ENCODE results near the gene STAMBP.
"Not testable (repeated sequence)": the region's sequence is repeated elsewhere in the genome, so short reads cannot be mapped to it uniquely, and the experiment has no call there.

The STAMBP gene

GRCh38 chr2:73887596-73888353 is 59.0 kb downstream of the STAMBP start:
- not testable (repeated sequence) for DNase-seq (ENCODE audit: low read depth)

DNA sequence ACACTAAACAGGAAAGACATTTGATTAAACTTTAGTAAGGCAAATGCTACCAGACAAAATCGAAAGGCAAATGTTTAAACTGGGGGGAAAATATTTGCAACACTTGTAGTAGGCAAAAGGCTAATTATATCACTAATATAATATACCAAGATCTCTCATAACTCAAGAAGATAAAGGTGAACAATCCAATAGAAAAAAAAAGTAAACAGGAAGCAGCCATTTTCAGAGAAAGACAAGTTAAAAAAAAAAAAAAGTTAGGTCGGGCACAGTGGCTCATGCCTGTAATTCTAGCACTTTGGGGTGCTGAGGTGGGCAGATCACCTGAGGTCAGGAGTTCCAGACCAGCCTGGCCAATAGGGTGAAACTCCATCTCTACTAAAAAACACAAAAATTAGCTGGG is 59.6 kb downstream of the STAMBP start:
- DNase-seq (ENCODE audit: low read depth) = no peak

DNA sequence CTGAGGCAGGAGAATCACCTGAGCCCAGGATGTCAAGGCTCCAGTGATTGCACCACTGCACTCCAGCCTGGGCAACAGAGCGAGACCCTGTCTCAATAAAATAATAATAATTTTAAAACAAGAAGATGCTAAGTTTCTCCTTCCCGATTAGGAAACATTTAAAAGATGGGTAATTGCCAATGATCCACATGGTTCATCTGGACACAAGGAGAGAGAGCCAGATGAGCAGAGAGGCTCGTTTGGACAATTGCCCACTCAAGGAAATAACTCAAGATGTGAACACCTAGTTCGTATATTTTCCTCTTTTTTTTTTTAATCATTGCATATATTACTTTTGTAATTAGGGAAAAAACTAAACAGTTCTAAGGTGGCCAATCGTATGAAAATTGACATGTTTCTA is 60.4 kb downstream of the STAMBP start:
- DNase-seq (ENCODE audit: low read depth) = no peak

DNA sequence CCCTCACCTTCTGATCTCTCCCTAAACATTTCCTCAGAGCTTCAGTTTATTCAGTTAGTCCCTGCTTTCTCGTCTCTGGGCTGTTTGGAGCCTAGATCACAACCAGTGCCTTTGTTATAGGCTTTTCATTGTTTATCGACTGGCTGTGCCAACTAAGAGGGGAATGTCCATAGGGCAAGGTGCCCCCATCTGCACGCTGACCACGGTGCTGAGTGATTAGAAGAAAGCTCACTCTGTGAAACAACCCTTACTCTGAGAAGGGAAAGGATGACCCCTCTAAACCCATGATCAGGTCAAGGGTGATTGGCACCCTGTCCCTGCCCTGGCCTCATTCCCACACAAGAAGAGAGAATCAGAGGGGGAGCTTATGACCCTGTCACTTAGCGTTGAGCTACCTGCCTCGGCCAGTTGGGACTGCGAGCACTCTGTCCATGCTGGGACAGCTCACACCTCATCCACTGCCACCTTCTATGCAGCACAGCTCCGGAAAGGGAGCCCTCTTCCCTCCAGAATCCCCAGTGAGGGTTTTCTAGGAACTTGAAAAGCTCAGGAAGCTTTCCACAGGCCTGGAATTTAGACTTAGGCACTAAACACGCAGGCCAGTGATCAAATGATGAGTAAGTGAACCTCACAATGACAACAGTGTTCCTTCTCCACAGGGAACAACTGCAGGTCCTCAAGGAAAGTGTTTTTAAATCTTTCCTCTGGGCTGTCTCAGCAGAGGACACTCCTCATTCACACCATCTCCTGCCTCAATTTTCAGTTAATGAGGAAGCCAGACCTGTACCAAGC is 61.7 kb downstream of the STAMBP start:
- DNase-seq (ENCODE audit: low read depth) = no peak

DNA sequence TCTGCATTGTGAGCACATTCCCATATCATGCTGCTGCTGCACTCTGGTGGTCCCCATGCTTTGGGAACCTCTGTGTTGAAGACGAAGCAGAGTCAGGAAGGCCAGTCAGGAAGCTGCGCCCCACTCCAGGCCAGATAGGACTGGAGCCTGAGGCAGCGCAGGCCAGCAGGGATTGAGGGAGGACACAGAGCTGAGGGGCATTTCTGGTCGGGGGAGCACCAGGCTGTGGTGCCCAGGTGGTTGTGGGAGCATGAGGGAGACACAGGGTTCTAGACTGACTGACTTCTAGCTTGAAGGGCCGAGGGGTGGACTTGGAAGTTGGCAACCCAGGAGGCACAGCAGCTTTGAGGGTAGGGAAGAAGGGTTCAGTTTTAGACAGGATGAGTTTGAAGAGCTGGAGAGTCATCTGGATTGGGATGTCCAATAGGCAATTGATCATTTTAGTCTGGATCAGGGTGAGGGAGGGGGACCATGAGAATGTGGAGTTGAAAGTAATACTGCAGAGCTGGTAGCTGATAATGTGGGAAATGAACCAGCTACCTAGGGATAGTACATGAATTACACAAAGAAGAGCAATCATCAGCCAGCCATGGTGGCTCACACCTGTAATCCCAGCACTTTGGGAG is 62.6 kb downstream of the STAMBP start:
- no peak for DNase-seq (ENCODE audit: low read depth)

DNA sequence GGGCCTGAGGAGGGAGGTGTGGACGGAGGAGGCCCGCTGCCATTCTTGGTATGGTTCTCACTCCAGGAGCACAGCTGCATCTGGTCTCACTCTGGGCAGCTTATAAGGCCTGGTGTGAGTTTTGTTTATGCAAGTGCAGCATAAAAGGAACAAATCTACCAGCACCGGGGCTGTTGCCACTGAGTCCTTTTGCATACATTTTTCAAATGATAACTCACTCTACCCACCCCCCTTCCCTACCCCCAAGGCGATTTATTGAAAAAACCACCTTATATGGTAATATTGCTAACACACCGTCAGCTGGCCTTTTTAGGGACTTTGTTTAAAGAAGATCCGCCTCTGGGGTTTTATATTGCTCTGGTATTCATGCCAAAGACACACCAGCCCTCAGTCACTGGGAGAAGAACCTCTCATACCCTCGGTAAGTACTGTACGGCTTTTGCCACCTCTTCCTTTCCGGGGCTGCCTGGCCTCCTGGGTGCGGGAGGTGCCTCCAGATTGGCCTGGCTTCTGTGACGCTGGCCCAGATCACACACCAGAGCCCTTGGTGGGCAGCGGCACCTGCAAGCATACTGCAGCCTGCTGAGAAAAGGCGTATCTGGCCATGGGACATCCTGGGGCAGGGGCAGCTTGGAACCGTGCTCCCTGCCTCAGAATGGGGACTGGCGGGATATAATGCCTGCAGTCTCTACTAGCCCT is 64.0 kb downstream of the STAMBP start, which contains the start of gene ACTG2:
TSS of gene ACTG2 (plus strand) at position 378 of the 699 bp plus-strand sequence. CDS start 8,304 bp downstream, outside the sequence.
- DNase-seq (ENCODE audit: low read depth) = no peak

DNA sequence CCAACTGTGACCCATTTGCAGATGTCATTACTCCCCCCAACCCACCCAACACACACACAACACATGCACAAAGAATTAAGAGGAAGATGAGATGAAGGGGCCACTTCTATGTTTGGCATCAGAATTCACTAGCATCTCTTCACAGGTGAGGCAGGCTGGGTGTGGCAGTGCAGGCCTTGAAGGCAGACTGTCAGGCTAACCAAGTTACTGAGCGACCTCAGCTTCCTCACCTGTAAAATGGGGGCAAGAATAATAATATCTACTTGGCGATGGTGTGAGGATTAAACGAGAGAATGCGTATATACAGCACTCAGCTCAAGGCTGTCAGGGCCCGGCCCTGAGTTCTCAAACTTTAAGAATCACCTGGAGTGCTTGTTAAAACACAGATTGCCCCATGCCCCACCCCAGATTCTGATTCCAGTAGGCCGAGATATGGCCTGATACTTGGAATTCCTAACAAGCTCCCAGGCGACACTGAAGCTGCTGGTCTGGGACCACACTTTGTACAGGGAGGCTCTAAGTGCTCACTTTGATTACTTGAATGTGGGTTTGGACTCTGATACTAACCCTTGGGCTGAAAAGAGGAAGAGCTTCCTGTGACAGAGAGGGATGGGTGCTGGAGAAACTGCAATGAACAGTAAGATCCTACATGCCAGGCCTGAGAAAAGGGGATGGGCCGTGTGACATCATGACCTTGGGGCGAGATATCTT is 65.2 kb downstream of the STAMBP start:
- no peak for DNase-seq (ENCODE audit: low read depth)

GRCh38 chr2:73894475-73894850 is 65.7 kb downstream of the STAMBP start:
- DNase-seq (ENCODE audit: low read depth) = no peak

- no peak for DNase-seq (ENCODE audit: low read depth)
Observed at GRCh38 chr2:73894877-73895276, 66.1 kb downstream of the STAMBP start.

DNA sequence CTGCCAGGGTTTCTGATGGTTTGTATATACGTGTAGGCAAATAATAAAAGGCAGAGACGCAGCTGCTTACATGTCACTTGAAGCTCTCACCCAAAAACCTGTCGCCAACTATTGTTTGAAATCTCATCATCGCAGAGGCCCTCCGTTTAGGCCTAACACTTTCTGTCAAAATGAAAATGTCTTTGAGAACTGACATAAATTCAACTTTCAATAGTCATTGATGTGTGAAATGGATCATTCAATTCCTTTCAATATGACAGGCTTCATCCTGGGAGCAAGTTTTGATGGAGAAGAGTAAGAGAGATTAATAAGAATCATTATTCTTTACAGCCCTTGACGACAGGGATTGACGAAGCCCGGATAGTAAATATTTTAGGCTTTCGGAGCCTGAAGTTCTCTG is 66.7 kb downstream of the STAMBP start:
- DNase-seq (ENCODE audit: low read depth) = no peak

DNA sequence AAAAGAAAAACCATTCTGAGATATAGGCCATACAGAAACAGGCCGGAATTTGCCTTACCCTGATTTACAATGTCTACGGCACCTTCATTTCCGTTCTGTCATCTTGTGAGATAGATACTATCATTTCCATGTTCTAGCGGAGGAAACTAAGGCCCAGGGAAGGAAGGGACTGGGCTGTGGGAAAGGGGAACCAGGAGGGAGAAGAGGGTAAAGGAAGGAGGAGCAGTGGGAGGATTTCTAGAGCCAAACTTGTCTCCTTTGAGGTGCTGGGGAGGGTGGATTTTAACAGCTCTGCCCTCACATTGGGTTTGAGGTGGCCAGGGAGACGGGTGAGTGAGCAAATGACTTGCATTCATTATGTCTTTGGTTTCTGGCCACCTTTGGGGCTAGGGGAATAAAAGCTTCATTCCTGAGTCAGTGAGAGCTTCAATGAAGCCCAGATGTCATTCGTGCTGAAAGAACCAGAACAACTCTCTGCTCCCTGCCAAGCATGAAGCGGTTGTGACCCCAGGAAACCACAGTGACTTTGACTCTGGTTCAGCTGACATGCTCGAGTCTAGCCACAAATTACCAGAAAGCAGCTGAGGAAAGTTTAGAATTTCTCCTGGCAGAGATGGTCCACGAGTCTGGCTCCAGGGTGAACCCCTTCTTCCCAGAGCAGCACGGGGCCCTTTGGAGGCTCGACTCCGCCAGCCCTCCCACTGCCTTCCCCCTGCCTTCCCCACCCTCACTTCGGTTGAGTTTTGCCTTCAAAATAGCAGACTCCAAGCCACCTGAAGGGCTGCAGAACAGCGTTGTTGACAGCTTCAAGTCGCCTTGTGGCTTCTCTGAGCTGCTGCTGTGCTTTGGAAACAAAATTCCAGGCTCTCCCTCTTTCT is 67.8 kb downstream of the STAMBP start:
- DNase-seq (ENCODE audit: low read depth) = no peak

DNA sequence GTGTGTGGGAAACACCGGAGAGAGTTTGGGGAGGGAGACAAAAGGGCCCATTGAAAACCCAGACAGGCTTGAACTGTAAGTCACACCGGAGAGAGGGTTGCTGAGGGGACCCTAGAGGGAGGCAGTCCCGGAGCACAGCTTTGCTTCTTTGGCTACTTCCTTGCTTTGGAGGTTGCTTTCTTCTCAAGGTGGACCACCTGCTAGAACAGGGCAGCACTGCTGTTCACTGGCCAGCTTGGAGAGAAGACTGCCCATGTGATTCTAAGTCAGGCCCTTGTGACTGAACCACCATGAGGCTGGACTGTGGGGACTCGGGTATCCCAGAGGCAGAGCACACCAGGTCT is 68.5 kb downstream of the STAMBP start:
- DNase-seq (ENCODE audit: low read depth) = no peak

DNA sequence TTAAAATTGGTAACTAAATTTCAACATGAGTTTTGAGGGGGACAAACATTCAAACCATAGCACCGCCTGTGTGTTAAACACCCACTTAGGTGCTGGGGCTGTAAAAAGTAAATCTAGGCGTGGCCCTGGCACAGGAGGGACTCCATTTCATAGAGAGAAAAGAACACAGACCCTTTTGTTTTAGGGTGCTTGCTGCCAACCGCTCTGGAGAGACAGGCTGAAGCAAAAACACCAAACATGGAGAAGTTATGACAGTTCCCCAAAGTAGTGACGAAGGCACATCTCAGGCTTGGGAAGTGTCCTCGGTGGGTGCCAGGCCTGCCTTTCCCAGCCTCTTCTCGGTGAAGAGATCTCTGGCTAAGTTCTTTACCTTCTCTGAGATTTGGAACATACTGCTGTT is 69.2 kb downstream of the STAMBP start:
- no peak for DNase-seq (ENCODE audit: low read depth)

GRCh38 chr2:73899801-73900336 is 71.1 kb downstream of the STAMBP start:
- DNase-seq (ENCODE audit: low read depth) = no peak

DNA sequence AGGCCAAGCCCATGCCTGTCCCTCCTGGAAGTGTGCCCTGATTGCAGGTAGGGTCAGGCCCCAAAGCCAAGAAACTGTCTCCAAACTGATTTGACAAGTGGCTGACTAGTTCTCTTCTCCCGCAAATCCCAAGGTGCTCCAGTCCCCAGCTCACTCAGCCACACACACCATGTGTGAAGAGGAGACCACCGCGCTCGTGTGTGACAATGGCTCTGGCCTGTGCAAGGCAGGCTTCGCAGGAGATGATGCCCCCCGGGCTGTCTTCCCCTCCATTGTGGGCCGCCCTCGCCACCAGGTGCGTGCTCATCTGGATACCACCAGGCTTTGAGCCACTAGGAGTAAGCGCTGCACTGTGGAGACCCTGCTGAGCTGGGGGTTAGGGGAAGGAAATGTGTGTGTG is 72.4 kb downstream of the STAMBP start:
- DNase-seq (ENCODE audit: low read depth) = no peak

GRCh38 chr2:73902284-73902683 is 73.5 kb downstream of the STAMBP start:
- DNase-seq (ENCODE audit: low read depth) = no peak

DNA sequence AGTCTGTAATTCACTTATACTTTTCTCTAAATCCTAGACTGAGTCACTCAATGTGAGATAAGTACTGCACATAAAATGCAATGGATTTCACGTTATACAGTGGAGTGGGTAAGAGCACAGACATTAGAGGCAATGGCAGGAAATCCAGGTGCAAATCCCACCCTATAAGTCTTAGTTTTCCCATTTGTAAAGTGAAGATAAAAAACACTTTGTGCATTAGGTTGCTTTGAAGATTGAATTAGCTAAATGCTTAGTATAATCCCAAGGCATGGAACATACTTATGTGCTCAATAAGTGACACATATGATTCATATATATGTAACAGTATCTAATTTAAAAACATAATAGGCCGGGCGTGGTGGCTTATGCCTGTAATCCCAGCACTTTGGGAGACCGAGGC is 74.6 kb downstream of the STAMBP start:
- DNase-seq (ENCODE audit: low read depth) = no peak

DNA sequence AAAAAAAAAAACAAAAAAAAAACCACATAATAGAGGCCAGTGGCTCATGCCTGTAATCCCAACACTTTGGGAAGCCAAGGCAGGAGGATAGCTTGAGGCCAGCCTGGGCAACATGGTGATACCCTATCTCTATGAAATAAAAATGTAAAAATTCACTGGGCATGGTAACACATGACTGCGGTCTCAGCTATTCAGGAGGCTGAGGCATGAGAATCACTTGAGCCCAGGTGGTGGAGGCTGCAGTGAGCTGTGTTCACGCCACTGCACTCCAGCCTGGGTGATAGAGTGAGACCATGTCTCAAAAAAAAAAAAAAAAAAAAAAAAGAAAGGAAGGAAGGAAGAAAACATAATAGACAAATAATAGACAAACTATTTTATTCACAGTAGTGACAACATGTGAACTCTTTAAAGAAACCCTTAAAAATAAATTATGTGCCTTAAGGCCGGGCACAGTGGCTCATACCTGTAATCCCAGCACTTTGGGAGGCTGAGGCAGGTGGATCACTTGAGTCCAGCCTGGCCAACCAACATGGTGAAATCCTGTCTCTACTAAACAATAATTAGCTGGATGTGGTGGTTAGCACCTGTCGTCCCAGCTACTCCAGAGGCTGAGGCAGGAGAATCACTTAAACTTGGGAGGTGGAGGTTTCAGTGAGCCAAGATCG is 75.3 kb downstream of the STAMBP start:
- DNase-seq (ENCODE audit: low read depth) = not testable (repeated sequence)

GRCh38 chr2:73904952-73905351 is 76.2 kb downstream of the STAMBP start:
- DNase-seq (ENCODE audit: low read depth) = no peak

Measured in stimulated activated CD4-positive, alpha-beta T cell treated with anti-CD3 and anti-CD28 coated beads, Interleukin-2, amount 100 ng/mL, for 4 hours (primary cell).